H7 (cell line): ENCODE measurements around the gene ZNRF1. TPM values are rescaled to one million over a fixed set of nuclear protein-coding genes. Genes with fewer than 3 reads are reported as not detected.
"Not testable (repeated sequence)": the region's sequence is repeated elsewhere in the genome, so short reads cannot be mapped to it uniquely, and the experiment has no call there.

Experiments
- DNase-seq: peaks from one replicate; pipeline ENCODE4 v3.0.0; 2012
- H3K27me3 ChIP-seq: 2 replicates; pipeline ENCODE4 v1.6.0; 2011; ENCODE audit warnings: mild to moderate bottlenecking, low read length; ENCODE audit not compliant: control insufficient read depth, insufficient read depth
- H3K36me3 ChIP-seq: replicated peaks from 2 replicates; pipeline ENCODE4 v1.5.1; 2011; ENCODE audit warnings: low read length; ENCODE audit not compliant: control insufficient read depth, insufficient read depth
- H3K4me3 ChIP-seq: 2 replicates; pipeline ENCODE4 v1.5.1; 2011; ENCODE audit warnings: low read depth, mild to moderate bottlenecking, control low read depth, low read length, moderate library complexity; ENCODE audit not compliant: insufficient read depth
- total RNA-seq: library from RNA; depleted of rRNA; stranded (reverse); fragments of >200 nt; shearing (Covaris generic); gene quantifications from 2 replicates; pipeline ENCODE4 v1.2.3, GENCODE V29; 2014; rRNA removed

ZNRF1 gene
- 37.3 and 44.7 TPM in 2 replicates for total RNA-seq

DNA sequence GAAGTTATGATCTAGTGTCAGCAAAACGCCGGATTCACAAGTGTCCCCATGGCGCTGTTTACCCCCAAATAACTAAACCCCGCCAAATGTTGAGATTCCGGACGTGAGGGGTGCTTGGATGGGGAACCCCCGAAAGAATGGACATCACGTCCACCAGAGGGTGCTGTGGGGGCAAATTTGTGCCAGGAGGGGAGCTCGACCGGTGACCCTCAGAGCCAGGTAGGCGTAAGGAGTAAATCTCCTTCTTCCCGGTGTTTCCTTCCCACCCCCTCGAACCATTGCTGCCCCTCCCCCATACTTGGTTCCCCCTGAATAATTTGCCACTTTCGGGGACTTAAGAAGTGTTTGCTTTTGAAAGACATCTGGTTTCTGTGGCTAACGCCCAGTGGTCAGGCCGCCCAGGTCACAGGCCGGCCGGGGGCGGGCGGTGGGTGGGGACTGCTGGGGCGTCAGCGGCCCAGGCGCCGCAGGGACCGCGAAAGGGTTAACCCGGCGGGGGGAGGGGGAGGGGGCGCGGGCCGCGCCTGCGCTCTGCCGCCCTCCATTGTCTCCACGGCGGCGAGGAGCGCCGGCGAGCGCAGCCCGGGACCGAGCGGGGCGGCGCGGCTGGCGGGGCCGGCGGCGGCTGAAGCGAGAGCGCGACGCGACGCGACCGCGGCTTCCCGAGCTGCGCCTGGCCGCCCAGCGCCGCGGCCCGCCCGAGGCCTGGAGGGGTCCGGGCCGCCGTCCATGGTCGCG, at the start of gene ZNRF1:
TSS of gene ZNRF1 (plus strand) at position 544 of the 738 bp plus-strand sequence. CDS start 648 bp downstream, outside the sequence.
- Histone ChIP-seq H3K4me3 (peak within 1 kb of the TSS; percentile 70), H3K36me3 (no peaks in the 10 kb centered on the region; the same call in 1 of the 2 replicates), H3K27me3 (peaks cover 4% of the 10 kb centered on the region)
- peak; percentile 97 for DNase-seq

DNA sequence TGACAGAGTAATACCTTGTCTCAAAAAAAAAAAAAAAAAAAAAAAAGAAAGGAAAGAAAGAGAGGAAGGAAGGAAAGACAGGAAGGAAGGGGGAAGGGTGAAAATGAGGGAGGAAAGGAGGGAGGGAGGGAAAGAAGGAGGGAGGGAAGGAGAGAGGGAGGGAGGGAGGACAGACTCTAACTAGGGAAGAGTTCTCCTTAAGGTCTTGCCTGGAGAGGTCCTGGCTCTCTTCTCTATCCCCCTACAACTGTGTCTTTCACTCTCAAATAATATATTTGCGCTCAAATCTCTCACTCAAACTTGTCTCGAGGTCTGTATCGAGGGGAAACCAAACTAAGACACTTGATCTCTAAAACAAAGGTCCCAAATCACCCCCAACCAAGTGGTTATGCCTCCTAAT, 49.5 kb upstream of the ZNRF1 start:
- DNase-seq, result no peak
- peaks cover 11% of the 10 kb centered on the region for H3K36me3 ChIP-seq

DNA sequence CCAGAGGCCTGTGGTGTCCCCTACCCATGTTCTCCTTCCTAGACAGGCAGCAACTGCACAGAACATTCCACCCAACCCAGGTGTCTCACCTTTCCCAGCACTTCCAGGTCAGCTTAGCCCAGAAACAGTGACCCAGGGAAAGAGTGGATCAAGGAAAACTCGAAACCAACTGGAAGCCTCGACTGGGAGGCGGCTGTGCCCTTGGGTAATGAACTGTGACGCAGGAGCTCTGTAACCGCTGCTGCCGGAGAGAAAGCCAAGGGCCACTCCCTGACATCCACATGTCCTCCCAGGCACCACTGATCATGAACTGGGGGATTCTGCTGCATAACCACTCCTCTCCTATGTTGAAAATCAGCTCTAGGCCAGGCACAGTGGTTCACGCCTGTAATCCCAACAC, 48.3 kb upstream of the ZNRF1 start:
- Histone ChIP-seq H3K27me3 (no peaks in the 10 kb centered on the region), H3K36me3 (peaks cover 14% of the 10 kb centered on the region), H3K4me3 (no peak overlapping the region)
- no peak for DNase-seq

More for the DNA sequence above, 49.5 kb upstream of the ZNRF1 start:
- no peak overlapping the region for H3K4me3 ChIP-seq
- H3K27me3 ChIP-seq, result no peaks in the 10 kb centered on the region

DNA sequence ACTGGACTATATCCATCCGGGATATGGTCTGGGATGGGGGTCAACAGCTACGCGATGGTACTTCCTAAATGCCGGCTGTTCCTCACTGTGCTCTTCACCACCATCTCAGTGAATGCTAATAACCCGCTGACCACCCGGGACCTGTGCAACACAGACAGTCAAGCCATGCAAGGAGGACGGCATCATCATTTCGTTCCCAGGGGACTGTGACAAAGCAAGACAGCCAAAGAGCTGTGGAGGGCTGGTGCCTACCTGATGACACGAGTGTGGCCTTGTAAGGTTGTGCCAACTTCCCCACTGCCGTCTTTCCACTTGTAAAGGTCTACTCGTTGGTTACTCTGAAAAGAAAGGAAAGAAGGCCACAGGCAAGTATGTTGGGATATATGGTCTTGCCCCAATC, 47.6 kb upstream of the ZNRF1 start:
- Histone ChIP-seq H3K27me3 (no peaks in the 10 kb centered on the region), H3K4me3 (no peak overlapping the region), H3K36me3 (peaks cover 16% of the 10 kb centered on the region)
- no peak for DNase-seq

DNA sequence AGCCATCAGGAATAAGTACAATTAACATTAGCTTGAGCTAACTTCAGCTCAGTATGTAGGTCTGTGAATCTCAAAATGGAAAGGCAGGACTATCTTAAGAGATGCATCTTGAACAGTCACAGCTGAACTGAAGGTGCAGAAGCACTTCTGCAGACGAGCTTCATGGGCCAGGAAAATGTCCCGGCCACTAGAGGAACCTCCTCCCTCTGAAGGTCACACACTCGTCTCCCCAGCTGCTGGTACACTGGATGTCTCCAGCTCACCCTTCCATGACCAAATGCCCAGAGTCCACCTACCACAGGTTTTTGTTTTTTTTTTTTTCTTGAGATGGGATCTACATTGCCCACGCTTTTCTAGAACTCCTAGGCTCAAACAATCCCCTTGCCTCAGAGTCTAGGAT, 47.1 kb upstream of the ZNRF1 start:
- Histone ChIP-seq H3K27me3 (no peaks in the 10 kb centered on the region), H3K36me3 (peaks cover 16% of the 10 kb centered on the region), H3K4me3 (no peak overlapping the region)
- DNase-seq, result no peak

DNA sequence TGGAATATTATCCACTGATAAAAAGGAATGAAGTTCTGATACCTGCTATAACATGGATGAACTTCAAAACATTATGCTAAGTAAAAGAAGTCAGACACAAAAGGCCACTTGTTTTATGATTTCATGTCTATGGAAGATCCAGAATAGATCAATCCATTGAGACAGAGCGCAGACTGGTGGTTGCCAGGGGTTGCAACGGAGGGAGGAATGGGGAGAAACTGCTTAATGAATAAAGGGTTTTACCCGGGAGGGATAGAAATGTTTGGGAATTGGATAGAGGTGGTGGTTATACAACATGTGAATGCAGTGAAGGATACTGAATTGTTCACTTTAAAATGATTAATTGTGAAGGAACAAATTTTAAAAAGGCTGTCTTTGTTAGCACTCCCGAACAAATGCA, 44.1 kb upstream of the ZNRF1 start:
- H3K36me3 ChIP-seq, result peaks cover 14% of the 10 kb centered on the region
- DNase-seq, result no peak
- no peaks in the 10 kb centered on the region for H3K27me3 ChIP-seq
- no peak overlapping the region for H3K4me3 ChIP-seq

DNA sequence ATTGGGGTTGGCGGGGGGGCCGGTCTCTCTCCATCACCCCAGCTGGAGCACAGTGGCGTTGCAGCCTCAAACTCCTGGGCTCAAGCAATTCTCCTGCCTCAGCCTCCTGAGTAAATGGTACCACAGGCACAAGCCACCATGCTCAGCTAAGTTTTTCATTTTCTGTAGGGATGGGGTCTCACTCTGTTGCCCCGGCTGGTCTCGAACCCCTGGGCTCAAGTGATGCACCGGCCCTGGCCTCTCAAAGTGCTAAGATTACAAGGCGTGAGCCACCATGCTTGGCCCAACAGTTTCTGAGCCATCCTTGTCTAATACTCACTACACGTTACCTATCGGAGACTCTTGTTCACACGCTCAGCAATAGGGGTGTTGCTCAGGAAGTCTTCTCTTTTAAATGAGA, 25.5 kb upstream of the ZNRF1 start:
- H3K27me3 ChIP-seq, result no peaks in the 10 kb centered on the region
- no peak for DNase-seq
- H3K36me3 ChIP-seq, result peaks cover 4% of the 10 kb centered on the region
- no peak overlapping the region for H3K4me3 ChIP-seq

DNA sequence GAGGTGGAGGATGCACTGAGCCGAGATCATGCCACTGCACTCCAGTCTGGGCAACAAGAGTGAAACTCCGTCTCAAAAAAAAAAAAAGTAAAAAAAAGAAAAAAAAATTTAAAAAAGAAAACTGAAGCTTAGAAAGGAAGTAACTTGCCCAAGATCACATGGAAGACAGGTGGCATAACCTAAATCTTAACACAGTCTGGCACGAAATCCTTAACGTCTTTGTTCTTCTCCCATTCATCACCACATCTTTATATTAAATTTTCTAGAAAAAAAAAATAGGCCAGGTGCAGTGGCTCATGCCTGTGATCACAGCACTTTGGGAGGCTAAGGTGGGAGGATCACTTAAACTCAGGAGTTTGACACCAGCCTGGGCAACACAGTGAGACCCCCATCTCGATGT, 23.2 kb upstream of the ZNRF1 start:
- DNase-seq, result no peak
- peaks cover 4% of the 10 kb centered on the region for H3K36me3 ChIP-seq
- no peaks in the 10 kb centered on the region for H3K27me3 ChIP-seq
- no peak overlapping the region for H3K4me3 ChIP-seq

DNA sequence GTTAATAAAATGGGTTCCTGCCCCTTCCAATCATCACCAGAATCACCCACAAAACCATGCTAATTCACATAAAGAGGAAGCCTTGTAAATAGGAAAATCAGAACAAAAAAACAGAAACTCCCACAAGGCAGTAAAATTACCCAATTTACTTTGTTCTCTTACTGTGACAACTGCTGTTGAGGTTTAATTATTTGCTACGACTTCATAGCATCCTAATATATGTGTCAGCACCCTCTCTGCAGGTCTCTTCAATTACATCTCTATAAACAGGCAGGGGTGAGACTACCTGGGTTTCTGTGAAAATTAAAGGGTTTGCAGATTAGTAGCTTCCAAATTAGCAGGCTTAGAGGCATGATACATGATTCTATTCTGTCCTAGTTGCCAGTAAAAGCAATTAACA, 16.6 kb upstream of the ZNRF1 start:
- no peak overlapping the region for H3K4me3 ChIP-seq
- H3K27me3 ChIP-seq, result no peaks in the 10 kb centered on the region
- no peaks in the 10 kb centered on the region; the same call in 1 of the 2 replicates for H3K36me3 ChIP-seq
- no peak for DNase-seq

DNA sequence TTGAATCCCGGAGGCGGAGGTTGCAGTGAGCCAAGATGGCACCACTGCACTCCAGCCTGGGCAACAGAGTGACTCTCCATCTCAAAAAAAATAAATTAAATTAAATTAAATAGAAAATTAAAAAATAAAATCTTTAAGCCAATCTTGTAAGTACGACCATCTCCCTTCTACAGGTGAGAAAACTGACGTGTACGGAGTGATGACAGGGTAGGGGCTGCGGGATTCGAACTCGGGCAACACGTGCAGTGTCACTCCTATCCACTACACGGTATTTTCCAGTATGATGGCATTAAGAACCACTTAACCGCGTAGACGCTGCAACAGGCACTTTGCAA, 14.7 kb upstream of the ZNRF1 start:
- Histone ChIP-seq H3K4me3 (peak overlapping the region; percentile 91), H3K27me3 (no peaks in the 10 kb centered on the region), H3K36me3 (no peaks in the 10 kb centered on the region; the same call in 1 of the 2 replicates)
- no peak for DNase-seq

DNA sequence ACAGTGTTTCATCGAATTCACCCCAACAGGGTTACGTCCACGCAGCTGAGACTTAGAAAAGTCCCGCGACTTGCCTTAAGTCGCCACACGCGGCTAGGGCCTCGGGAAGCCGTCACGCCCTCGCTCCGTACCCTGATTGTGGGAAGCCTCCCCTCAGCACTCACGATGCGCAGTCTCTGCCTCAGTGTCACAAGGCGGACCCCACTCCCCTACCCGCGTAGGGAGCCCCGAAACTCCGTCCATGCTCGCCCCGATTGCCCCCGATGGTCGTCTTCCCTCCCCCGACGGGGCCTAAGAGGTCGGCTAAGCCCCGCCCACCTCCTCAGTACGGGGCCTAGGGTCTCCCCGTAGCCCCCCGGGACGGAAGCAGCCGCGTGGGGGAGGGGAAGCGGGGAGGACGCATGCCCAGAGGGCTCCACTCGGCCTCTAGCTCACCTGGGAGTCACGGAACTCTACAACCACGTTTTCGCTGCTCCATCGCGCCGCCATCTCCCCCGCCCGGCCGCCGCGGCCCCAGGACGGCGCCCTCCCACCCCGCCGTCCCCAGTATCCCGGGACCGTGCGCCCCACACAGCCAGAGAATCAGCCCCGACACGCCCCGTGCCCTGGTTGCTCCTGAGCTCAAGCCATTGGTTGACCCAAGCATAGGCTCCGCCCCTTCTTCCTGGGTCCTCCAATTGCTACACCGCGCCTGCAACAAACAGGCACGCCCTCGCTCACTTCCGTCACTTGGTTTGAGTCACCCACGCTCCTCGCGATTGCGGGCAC, 14.1 kb upstream of the ZNRF1 start, which contains the start of gene WDR59:
TSS of gene WDR59 (minus strand) at position 595 of the 768 bp plus-strand sequence. CDS start at position 489, 106 bp downstream.
- peak; percentile 98 for DNase-seq
- no peaks in the 10 kb centered on the region; the same call in 1 of the 2 replicates for H3K36me3 ChIP-seq
- peak within 1 kb of the TSS; percentile 91 for H3K4me3 ChIP-seq
- no peaks in the 10 kb centered on the region for H3K27me3 ChIP-seq

DNA sequence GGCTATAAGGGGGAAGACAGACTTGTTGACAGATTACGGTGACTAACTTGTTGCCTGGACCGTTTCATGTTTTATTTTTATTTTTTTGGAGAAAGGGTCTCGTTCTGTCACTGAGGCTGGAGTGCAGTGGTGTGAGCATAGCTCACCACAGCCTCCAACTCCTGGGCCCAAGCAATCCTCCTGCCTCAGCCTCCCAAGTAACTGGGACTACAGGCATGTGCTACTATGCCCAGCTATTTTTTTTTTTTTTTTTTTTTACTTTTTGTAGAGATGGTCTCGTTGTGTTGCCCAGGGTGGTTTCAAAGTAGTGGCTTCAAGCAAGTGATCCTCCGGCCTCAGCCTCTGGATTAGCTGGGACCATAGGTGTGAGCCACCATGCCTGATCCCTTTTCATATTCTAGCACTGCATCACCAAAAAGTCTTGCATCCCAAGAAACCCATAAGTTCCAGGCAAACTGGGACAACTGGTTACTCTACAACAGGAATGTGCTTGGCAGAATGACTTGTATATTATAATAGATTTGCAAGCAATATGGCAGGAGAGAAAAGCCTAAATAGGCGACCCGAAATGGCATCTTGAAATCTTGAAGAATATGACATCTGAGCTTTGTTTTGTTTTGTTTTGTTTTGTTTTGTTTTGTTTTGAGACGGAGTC, 11.7 kb upstream of the ZNRF1 start:
- no peaks in the 10 kb centered on the region; the same call in 1 of the 2 replicates for H3K36me3 ChIP-seq
- H3K27me3 ChIP-seq, result no peaks in the 10 kb centered on the region
- no peak overlapping the region for H3K4me3 ChIP-seq
- DNase-seq, result no peak

DNA sequence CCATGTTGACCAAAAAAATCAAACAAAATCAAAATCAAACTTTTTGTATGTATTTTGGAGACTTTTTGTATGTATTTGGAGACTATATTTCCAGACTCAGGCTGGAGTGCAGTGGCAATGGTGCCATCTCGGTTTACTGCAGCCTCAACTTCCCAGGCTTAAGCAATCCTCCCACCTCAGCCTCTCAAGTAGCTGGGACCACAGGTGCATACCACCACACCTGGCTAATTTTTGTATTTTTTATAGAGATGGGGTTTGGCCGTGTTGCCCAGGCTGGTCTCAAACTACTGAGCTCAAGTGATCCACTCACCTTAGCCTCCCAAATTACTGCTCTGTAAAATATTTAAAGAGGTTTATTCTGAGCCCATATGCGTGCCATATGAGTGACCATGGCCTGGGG, 9.0 kb upstream of the ZNRF1 start:
- H3K27me3 ChIP-seq, H3K36me3 ChIP-seq, DNase-seq, H3K4me3 ChIP-seq: not testable (repeated sequence)

DNA sequence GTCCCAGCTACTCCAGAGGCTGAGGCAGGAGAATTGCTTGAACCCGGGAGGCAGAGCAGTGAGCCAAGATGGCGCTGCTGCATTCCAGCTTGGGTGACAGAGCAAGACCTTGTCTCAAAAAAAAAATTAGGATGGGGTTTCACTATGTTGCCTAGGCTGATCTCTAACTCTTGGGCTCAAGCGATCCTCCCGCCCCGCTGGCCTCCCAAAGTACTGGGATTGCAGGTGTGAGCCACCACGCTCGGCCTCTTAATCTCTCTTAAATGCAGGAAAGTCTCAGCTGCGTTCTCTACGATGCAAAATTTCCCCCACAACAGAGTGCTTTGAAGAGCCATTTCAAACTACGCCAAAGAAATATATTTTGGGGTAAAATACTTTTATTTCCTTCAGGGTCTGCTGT, 8.0 kb upstream of the ZNRF1 start:
- no peak for DNase-seq
- H3K36me3 ChIP-seq, result no peaks in the 10 kb centered on the region
- H3K4me3 ChIP-seq, result no peak overlapping the region
- H3K27me3 ChIP-seq, result no peaks in the 10 kb centered on the region

DNA sequence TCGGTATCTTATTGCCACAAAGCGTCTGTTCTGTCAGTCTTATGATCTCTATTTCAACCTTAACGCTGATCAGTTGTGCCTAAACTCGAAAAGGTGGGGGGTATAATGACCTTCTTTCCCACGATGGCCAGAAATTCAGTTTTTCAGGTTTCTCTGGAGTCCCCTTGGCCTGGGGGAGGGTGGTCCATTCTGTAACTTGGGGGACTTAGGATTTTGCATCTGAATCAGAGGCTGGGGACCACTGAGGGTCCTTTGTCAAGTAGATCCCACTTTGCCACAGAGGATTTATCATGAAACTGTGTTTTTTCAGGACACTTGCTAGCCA, 7.6 kb upstream of the ZNRF1 start:
- DNase-seq, result no peak
- H3K4me3 ChIP-seq, result no peak overlapping the region
- H3K36me3 ChIP-seq, result no peaks in the 10 kb centered on the region
- no peaks in the 10 kb centered on the region for H3K27me3 ChIP-seq
